NCI-H345 (cell line): Measurements from ENCODE around the gene SLC9A8.

ENCODE experiments used
- DNase-seq: peaks from one replicate; lab custom pipeline; 2025; lab: John Stamatoyannopoulos, UW

The SLC9A8 gene

GRCh38 chr20:49915380-49916145 is 102.9 kb downstream of the SLC9A8 start, which contains the start of gene SPATA2:
Gene SPATA2, minus strand, starts transcription at chr20:49915529. Its CDS starts 7,039 bp downstream, at chr20:49908490.
- peak; percentile 97 for DNase-seq

GRCh38 chr20:49916146-49917002 is 103.7 kb downstream of the SLC9A8 start:
- peak; percentile 57 for DNase-seq

DNA sequence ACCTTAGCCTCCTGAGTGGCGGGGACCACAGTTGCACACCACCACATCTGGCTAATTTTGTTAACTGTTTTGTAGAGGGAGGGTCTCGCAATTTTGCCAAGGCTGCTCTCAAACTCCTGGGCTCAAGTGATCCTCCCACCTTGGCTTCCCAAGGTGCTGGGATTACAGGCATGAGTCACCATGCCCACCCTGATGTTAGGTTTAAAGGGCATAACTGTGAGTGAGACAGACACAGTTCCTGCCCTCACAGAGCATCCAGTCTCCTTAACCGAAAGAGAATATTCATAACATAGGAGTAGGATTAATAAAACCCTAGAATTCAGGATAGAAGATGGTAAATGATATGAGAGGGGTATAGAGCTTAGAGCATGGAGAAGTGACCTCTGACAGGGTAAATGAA is 105.8 kb downstream of the SLC9A8 start:
- no peak for DNase-seq

DNA sequence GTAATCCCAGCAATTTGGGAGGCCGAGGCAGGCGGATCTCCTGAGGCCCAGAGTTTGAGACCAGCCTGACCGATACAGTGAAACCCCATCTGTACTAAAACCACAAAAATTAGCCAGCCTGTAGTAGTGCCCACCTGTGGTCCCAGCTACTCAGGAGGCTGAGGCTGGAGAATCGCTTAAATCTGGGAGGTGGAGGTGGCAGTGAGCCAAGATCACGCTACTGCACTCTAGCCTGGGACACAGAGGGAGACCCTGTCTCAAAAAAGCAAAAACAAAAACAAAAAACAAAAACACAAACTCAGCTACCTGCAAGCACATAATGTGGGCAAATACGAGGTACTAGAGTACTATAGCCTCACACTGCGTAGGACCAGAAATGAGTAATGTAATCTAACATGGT is 106.4 kb downstream of the SLC9A8 start:
- DNase-seq, result peak; percentile 10

DNA sequence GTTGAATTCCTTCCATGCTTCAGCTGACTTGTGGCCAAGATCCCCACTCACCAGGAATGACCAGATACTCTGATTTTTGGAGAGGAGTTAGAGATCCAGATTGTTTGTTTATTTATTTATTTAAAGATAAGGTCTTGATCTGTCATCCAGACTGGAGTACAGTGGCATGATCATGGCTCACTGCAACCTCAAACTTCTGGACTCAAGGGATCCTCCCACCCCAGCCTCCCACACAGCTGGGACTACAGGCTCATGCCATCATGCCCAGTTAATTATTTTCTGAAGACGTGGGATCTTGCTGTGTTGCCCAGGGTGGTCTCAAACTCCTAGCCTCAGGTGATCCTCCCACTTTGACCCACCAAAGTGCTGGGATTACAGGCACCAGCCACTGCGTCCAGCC is 106.8 kb downstream of the SLC9A8 start:
- DNase-seq, result no peak

DNA sequence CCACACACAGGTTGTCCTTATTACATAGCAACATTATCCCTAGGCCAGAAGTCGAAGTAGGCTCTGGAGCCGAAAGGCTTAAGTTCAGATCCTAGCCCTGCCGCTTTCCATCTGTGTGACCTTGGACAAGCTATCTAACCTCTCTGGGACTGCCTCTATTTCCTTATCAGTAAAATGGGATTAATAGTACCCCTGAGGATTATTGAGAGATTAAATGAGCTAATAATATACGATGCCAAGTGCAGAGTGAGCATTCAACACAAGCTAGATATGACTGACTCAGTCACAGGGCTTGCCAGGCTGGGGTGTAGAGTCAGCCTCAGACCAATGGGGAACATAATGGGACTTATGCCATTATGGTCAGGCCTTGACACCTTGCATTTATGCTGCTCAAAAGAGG is 111.6 kb downstream of the SLC9A8 start:
- DNase-seq, result no peak

DNA sequence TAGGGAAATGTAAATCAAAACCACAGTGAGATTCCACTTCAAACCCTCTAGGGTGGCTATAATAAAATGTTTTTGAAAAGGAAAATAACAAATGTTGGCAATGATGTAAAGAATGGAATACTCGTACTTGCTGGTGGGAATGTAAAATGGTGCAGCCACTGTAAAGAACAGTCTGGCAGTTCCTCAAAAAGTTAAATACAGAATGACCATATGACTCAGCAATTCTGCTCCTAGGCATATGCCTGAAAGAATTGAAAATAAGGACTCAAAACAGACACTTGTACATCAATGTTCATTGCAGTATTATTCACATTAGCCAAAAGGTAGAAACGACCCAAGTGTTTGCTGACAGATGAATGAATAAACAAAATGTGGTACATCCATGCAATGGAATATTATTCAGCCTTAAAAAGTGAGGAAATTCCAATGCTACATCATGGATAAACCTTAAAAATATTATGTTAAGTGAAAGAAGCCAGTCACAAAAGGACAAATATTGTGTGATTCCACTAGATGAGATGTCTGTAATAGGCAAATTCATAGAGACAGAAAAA is 113.3 kb downstream of the SLC9A8 start:
- no peak for DNase-seq

- peak; percentile 85 for DNase-seq
Observed at GRCh38 chr20:49928411-49929141, 115.9 kb downstream of the SLC9A8 start.

DNA sequence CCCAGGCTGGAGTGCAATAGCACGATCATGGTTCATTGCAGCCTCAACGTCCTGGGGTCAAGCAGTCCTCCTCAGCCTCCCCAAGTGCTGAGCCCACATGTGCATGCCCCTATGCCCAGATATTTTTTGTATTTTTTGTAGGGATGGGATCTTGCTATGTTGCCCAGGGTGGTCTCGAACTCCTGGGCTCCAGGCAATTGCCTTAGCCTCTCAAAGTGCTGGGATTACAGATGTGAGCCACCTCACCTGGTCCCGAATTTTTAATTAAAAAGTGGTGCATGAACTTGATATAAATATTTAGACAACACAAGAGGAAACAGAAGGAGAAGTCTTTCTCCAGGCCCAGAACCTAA is 116.5 kb downstream of the SLC9A8 start:
- DNase-seq, result no peak

- DNase-seq, result no peak
Observed at GRCh38 chr20:49935746-49936152, 123.1 kb downstream of the SLC9A8 start.

DNA sequence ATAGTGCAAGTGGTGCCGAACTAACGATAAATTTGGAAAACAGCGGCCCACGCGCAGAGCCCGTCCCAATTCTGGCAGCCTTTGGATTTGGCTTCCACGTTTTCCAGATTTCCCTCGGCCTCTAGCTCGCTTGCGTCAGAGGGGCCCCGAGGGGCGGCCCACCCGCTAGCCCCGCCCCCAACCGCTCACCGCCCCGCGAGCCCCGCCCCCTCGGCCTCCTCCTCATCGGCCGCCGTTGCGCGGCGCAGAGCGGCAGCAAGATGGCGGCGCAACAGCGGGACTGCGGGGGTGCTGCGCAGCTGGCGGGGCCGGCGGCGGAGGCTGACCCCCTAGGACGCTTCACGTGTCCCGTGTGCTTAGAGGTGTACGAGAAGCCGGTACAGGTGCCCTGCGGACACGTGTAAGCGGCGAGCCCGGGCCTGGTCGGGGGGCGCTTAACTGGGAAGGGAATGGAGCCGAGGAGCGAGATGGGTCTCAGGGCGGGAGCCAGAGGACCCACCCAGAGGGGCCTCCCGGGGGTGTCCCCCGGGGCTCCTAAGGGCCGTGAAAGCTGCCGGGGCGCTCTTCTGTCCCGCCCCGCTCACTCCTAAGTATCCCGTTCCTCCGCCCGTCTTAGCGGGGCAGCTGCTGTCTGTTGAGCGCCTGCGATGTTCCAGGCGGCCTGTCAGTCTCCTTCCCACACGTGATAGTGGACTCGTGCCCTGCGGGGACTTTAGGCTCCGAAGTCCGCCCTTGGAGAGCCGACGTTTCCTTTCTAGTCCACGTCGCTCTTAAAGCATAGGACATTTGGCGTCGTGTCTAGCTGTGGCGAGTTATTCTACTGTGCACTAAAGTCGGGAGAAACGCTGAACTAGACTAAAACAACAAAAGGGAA is 123.8 kb downstream of the SLC9A8 start, which contains the start of gene RNF114:
TSS of gene RNF114 (plus strand) at position 245 of the 874 bp plus-strand sequence. CDS start at position 261, 16 bp downstream.
- peak; percentile 97 for DNase-seq

GRCh38 chr20:49937027-49937929 is 124.7 kb downstream of the SLC9A8 start:
- DNase-seq, result peak; percentile 27

- no peak for DNase-seq
Observed at GRCh38 chr20:49938173-49939163, 125.8 kb downstream of the SLC9A8 start.

DNA sequence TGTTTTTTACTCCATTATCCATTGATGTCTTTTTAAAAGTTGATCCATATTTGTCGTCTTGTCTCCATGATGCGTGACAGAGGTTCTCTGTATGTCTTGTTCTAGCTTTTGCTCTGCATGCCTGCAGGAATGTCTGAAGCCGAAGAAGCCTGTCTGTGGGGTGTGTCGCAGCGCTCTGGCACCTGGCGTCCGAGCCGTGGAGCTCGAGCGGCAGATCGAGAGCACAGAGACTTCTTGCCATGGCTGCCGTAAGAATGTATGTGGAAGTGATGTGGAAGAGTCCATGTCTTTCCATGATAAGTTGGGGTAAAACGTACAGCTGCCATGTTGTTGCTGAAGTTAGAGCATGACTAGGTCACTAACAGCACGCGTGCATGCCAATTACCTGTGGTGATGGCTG is 128.8 kb downstream of the SLC9A8 start:
- DNase-seq, result no peak
